HCT116 (cell line): ENCODE results near the gene ADAMTS19. TPM values are rescaled to one million over a fixed set of nuclear protein-coding genes. Genes with fewer than 3 reads are reported as not detected.

Experiments
- ATAC-seq: fragments of 200-7000 bp; cut with Tn5 transposase; 2 replicates; pipeline ENCODE4 v1.9.1; 2020; ENCODE audit warnings: mild to moderate bottlenecking, moderate library complexity
- BruUV-seq: library from RNA; stranded (reverse); fragments of 400-500 nt; replicated peaks from 2 replicates; lab custom pipeline; 2021; lab: Mats Ljungman, UMichigan
- CTCF ChIA-PET: fragments of 300-600 bp; sonication (Branson Sonifier 250); formaldehyde crosslinking; loops from one replicate; lab custom pipeline; 2021; ENCODE audit warnings: antibody characterized with exemption; lab: Charles Lee
- POLR2A ChIA-PET: fragments of 300-600, 350-600 bp; sonication (Branson Sonifier 250); formaldehyde crosslinking; loops from one replicate; lab custom pipeline; 2021; ENCODE audit warnings: antibody characterized with exemption; lab: Charles Lee
- RAD21 ChIA-PET, 2 experiments: fragments of 300-600 bp; sonication (Branson Sonifier 250); formaldehyde crosslinking; loops; one replicate each; lab custom pipeline; 2023; ENCODE audit warnings: low total read pairs in 2 of 2; ENCODE audit not compliant: uncharacterized antibody in 2 of 2, unreplicated experiment in 2 of 2, low non-redundant PET in 1 of 2; lab: Charles Lee
- DNase-seq: peaks from one replicate; pipeline ENCODE4 v3.0.0-alpha.2; 2010; ENCODE audit warnings: low read depth, low spot score
- H2AFZ ChIP-seq: fragments of 200-600 bp; shearing (Covaris generic), sonication (generic); 2 replicates; pipeline ENCODE4 v1.6.1; 2017; ENCODE audit warnings: low read depth, mixed run types, mixed read lengths, antibody characterized with exemption, low read length; ENCODE audit not compliant: poor library complexity, severe bottlenecking
- H3K27ac ChIP-seq: 2 replicates; pipeline ENCODE4 v1.5.1; 2012; ENCODE audit warnings: low read depth, low read length
- H3K27me3 ChIP-seq: fragments of 200-600 bp; sonication (generic); 2 replicates; pipeline ENCODE4 v1.6.1; 2016; ENCODE audit warnings: mixed run types, low read length, mixed read lengths; ENCODE audit not compliant: insufficient read depth
- H3K36me3 ChIP-seq, 2 experiments: fragments of 200-500 bp in 1 of 2; fragments of 200-600 bp in 1 of 2; sonication (Bioruptor generic) in 1 of 2; sonication (generic) in 1 of 2; 2 replicates each; pipeline versions ENCODE4 v1.5.1 to v1.6.1; 2014 to 2016; ENCODE audit warnings: low read length in 2 of 2, inconsistent platforms in 1 of 2, mixed read lengths in 1 of 2, mixed run types in 1 of 2; ENCODE audit not compliant: insufficient read depth in 2 of 2, control insufficient read depth in 1 of 2
- H3K4me1 ChIP-seq, 2 experiments: fragments of 200-600 bp in 1 of 2; sonication (generic) in 1 of 2; 2 replicates each; pipeline versions ENCODE4 v1.5.1 to v1.6.1; 2012 to 2017; ENCODE audit warnings: low read length in 2 of 2, inconsistent platforms in 1 of 2, mild to moderate bottlenecking in 1 of 2, mixed read lengths in 1 of 2, mixed run types in 1 of 2, moderate library complexity in 1 of 2; ENCODE audit not compliant: insufficient read depth in 2 of 2, control insufficient read depth in 1 of 2
- H3K4me2 ChIP-seq: fragments of 200-600 bp; sonication (generic); 2 replicates; pipeline ENCODE4 v1.6.1; 2017; ENCODE audit warnings: mixed run types, low read length, mixed read lengths
- H3K4me3 ChIP-seq, 2 experiments: fragments of 200-600 bp in 1 of 2; sonication (generic) in 1 of 2; replicated peaks in 1 of 2; 2 replicates each; pipeline ENCODE4 v1.5.1; 2011 to 2016; ENCODE audit warnings: low read length in 2 of 2, control low read depth in 1 of 2, low read depth in 1 of 2, mild to moderate bottlenecking in 1 of 2, mixed read lengths in 1 of 2, mixed run types in 1 of 2
- H3K79me2 ChIP-seq: fragments of 200-600 bp; sonication (generic); 2 replicates; pipeline ENCODE4 v1.6.1; 2017; ENCODE audit warnings: mild to moderate bottlenecking, mixed run types, low read length, moderate library complexity, mixed read lengths; ENCODE audit not compliant: insufficient read depth
- H3K9ac ChIP-seq: fragments of 200-600 bp; sonication (generic); 2 replicates; pipeline ENCODE4 v1.6.1; 2016; ENCODE audit warnings: low read length, mixed read lengths
- H3K9me2 ChIP-seq: fragments of 200-600 bp; sonication (generic), shearing (Covaris generic); 2 replicates; pipeline ENCODE4 v1.6.1; 2017; ENCODE audit warnings: mixed run types, mild to moderate bottlenecking, moderate library complexity; ENCODE audit not compliant: insufficient read depth
- H3K9me3 ChIP-seq, 2 experiments: fragments of 200-500 bp in 1 of 2; fragments of 200-600 bp in 1 of 2; sonication (Bioruptor generic) in 1 of 2; sonication (generic) in 1 of 2; 2 replicates each; pipeline ENCODE4 v1.6.1; 2014 to 2017; ENCODE audit warnings: low read length in 2 of 2, mixed read lengths in 2 of 2, inconsistent platforms in 1 of 2, low read depth in 1 of 2, mild to moderate bottlenecking in 1 of 2, mixed run types in 1 of 2, moderate library complexity in 1 of 2; ENCODE audit not compliant: control insufficient read depth in 1 of 2, insufficient read depth in 1 of 2
- H4K20me1 ChIP-seq: fragments of 200-600 bp; sonication (generic), shearing (Covaris generic); 2 replicates; pipeline ENCODE4 v1.6.1; 2017; ENCODE audit warnings: mixed run types, mild to moderate bottlenecking, moderate library complexity; ENCODE audit not compliant: insufficient read depth
- ATF3 ChIP-seq: IDR thresholded peaks from 2 replicates; pipeline ENCODE4 v1.6.1; 2012
- CEBPB ChIP-seq: IDR thresholded peaks from 2 replicates; pipeline ENCODE4 v1.6.1; 2012; ENCODE audit warnings: low read depth
- CTCF ChIP-seq, 3 experiments: fragments of 200-600 bp in 1 of 3; sonication (generic) in 1 of 3; IDR thresholded peaks in 2 of 3; conservative IDR thresholded peaks in 1 of 3; 2 replicates each; pipeline ENCODE4 v1.5.1; 2012 to 2017; ENCODE audit warnings: low read depth in 2 of 3, low read length in 2 of 3, antibody characterized with exemption in 1 of 3, borderline replicate concordance in 1 of 3, control low read depth in 1 of 3, mild to moderate bottlenecking in 1 of 3, mixed read lengths in 1 of 3, mixed run types in 1 of 3, moderate library complexity in 1 of 3; ENCODE audit not compliant: insufficient read depth in 1 of 3
- ELF1 ChIP-seq: IDR thresholded peaks from 2 replicates; pipeline ENCODE4 v1.6.1; 2012; ENCODE audit warnings: low read depth, borderline replicate concordance
- POLR2A ChIP-seq: IDR thresholded peaks from 2 replicates; pipeline ENCODE4 v1.7.0; 2011; ENCODE audit warnings: borderline replicate concordance; ENCODE audit not compliant: insufficient read depth, insufficient read length; ENCODE audit errors: extremely low read depth
- POLR2AphosphoS5 ChIP-seq: IDR thresholded peaks from 2 replicates; pipeline ENCODE4 v1.6.1; 2011; ENCODE audit warnings: mild to moderate bottlenecking, low read depth, low read length, moderate library complexity
- RAD21 ChIP-seq: IDR thresholded peaks from 2 replicates; pipeline ENCODE4 v1.6.1; 2012; ENCODE audit warnings: low read depth, mild to moderate bottlenecking
- SIN3A ChIP-seq: IDR thresholded peaks from 2 replicates; pipeline ENCODE4 v1.6.1; 2012; ENCODE audit warnings: low read depth
- SP1 ChIP-seq: IDR thresholded peaks from 2 replicates; pipeline ENCODE4 v1.6.1; 2012; ENCODE audit warnings: low read depth
- SRF ChIP-seq: IDR thresholded peaks from 2 replicates; pipeline ENCODE4 v1.6.1; 2012; ENCODE audit warnings: low read depth
- TCF7L2 ChIP-seq: IDR thresholded peaks from 2 replicates; pipeline ENCODE4 v1.7.0; 2011; ENCODE audit warnings: borderline replicate concordance, inconsistent platforms; ENCODE audit not compliant: insufficient read depth, insufficient read length; ENCODE audit errors: extremely low read depth
- YY1 ChIP-seq: IDR thresholded peaks from 2 replicates; pipeline ENCODE4 v1.6.1; 2011; ENCODE audit warnings: low read length, low read depth, moderate library complexity, mild to moderate bottlenecking; ENCODE audit not compliant: insufficient replicate concordance; ENCODE audit errors: extremely low read depth
- ZFX ChIP-seq: fragments of 450-650 bp; IDR thresholded peaks from 2 replicates; pipeline ENCODE4 v1.6.1; 2017
- ZNF274 ChIP-seq: fragments of 200-500 bp; sonication (Bioruptor generic); IDR thresholded peaks from 2 replicates; pipeline ENCODE4 v1.6.1; 2014; ENCODE audit warnings: mild to moderate bottlenecking, low read depth, low read length, inconsistent platforms
- intact Hi-C: fragments of 100-400 bp; cut with micrococcal nuclease; formaldehyde crosslinking; loops from 2 replicates; pipeline ENCODE4 v1.10.0; 2022
- total RNA-seq: library from RNA; stranded (reverse); gene quantifications from one replicate; pipeline ENCODE4 v1.2.1, GENCODE V29; 2021; ENCODE audit not compliant: unreplicated experiment
- TF ChIP-seq, protein P1 (sequence below): IDR thresholded peaks from 2 replicates; pipeline ENCODE4 v1.6.1; 2012; ENCODE audit warnings: low read depth

ADAMTS19 gene
- total RNA-seq, 1 experiment from 2014 or later: not detected

- no peaks in the 10 kb centered on the region for H3K9me3 ChIP-seq
- H4K20me1 ChIP-seq: no peaks in the 10 kb centered on the region
- RAD21 ChIA-PET: interaction anchor here (0.5 to 1.8 kb wide), 3 partner anchors 81 to 102 kb away, joined by 3 to 29 read pairs (median 22); no protein-coding TSS in a partner anchor
- no TSS peak for BruUV-seq
- H2AFZ ChIP-seq: peak overlapping the region; percentile 91
- no peak overlapping the region for H3K4me3 ChIP-seq
- H3K79me2 ChIP-seq: no peaks in the 10 kb centered on the region
- no peaks in the 10 kb centered on the region; a peak in 1 of 4 replicates for H3K4me1 ChIP-seq
- H3K36me3 ChIP-seq: no peaks in the 10 kb centered on the region
- peak overlapping the region; percentile 15; the same call in 1 of the 2 replicates for H3K4me2 ChIP-seq
- DNase-seq: peak; percentile 56
- no peak overlapping the region for H3K27ac ChIP-seq
- CTCF ChIA-PET: interaction anchor here (0.7 to 6.4 kb wide), 14 partner anchors 12 to 1338 kb away, joined by 3 to 208 read pairs (median 4); no protein-coding TSS in a partner anchor
- no peak overlapping the region for H3K9ac ChIP-seq
- TF ChIP-seq ZNF274: no peak
- TF ChIP-seq TCF7L2: no peak
- TF ChIP-seq YY1: no peak
- no peak for TF ChIP-seq SIN3A
- no peak for TF ChIP-seq POLR2AphosphoS5
- TF ChIP-seq CTCF (IDR thresholded peaks at IDR 0.05 in 2 of 3, conservative IDR thresholded peaks at IDR 0.05 in 1 of 3; ENCODE audit: borderline replicate concordance in 1 of 3, insufficient read depth in 1 of 3, low read depth in 2 of 3, low read length in 2 of 3): peak; percentile 82 to 93 (median 87)
- no peak for TF ChIP-seq POLR2A
- TF ChIP-seq SP1: no peak
- no peak for TF ChIP-seq SRF
- no peak for TF ChIP-seq ATF3
- peak; percentile 93 for TF ChIP-seq RAD21
- TF ChIP-seq, protein P1, sequence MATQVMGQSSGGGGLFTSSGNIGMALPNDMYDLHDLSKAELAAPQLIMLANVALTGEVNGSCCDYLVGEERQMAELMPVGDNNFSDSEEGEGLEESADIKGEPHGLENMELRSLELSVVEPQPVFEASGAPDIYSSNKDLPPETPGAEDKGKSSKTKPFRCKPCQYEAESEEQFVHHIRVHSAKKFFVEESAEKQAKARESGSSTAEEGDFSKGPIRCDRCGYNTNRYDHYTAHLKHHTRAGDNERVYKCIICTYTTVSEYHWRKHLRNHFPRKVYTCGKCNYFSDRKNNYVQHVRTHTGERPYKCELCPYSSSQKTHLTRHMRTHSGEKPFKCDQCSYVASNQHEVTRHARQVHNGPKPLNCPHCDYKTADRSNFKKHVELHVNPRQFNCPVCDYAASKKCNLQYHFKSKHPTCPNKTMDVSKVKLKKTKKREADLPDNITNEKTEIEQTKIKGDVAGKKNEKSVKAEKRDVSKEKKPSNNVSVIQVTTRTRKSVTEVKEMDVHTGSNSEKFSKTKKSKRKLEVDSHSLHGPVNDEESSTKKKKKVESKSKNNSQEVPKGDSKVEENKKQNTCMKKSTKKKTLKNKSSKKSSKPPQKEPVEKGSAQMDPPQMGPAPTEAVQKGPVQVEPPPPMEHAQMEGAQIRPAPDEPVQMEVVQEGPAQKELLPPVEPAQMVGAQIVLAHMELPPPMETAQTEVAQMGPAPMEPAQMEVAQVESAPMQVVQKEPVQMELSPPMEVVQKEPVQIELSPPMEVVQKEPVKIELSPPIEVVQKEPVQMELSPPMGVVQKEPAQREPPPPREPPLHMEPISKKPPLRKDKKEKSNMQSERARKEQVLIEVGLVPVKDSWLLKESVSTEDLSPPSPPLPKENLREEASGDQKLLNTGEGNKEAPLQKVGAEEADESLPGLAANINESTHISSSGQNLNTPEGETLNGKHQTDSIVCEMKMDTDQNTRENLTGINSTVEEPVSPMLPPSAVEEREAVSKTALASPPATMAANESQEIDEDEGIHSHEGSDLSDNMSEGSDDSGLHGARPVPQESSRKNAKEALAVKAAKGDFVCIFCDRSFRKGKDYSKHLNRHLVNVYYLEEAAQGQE: no peak
- TF ChIP-seq CEBPB: no peak
- no peak for TF ChIP-seq ZFX
- no peak for TF ChIP-seq ELF1
- TF ChIP-seq, all 23 proteins: peak for 2
- intact Hi-C loops: loop anchor here (1.0 to 10.0 kb wide), 6 partner anchors 81 to 1646 kb away; no protein-coding TSS in a partner anchor
- ATAC-seq: peak; percentile 79
- Histone ChIP-seq H3K27me3 (no peaks in the 10 kb centered on the region), H3K9me2 (no peaks in the 10 kb centered on the region)
- POLR2A ChIA-PET: no interaction called here
Measured at GRCh38 chr5:129771058-129771838, 311.1 kb downstream of the ADAMTS19 start.
